SK-N-DZ (cell line): ENCODE data around the gene ARL4D.
A peak's percentile ranks its signal among the peaks of the same experiment; 100 is the strongest.
"Not testable (repeated sequence)": the region's sequence is repeated elsewhere in the genome, so short reads cannot be mapped to it uniquely, and the experiment has no call there.

ENCODE experiments used
- DNase-seq: peaks from one replicate; pipeline ENCODE4 v3.0.0-alpha.2; 2015; ENCODE audit warnings: low spot score

Gene ARL4D

DNA sequence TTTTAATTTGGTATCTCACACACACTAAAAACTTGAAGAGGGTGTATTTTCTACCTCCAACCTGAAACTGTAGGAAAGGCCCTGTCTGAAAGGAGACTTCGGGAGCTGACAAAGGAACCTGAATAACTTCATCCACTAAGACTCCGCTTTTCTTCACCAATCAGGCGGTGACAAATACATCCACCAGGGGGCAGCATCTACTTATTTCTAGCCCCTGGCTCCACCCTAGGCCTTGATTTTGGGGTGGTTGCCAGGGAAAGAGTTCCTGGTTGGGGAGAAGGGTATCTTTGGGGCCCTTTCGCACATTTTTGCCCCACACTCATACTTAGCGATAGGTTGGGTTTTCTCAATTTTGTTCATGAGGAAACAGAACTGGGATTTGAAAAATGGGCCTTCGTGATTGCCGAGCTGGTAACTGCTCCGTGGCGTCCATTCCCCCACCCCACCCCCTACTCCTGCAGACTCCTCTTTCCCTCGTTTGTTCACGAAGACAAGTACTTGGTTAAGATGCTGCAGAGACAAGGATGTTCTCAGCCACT is 4.8 kb upstream of the ARL4D start:
- peak; percentile 88 for DNase-seq

GRCh38 chr17:43394696-43395095 is 4.1 kb upstream of the ARL4D start:
- DNase-seq: not testable (repeated sequence)

DNA sequence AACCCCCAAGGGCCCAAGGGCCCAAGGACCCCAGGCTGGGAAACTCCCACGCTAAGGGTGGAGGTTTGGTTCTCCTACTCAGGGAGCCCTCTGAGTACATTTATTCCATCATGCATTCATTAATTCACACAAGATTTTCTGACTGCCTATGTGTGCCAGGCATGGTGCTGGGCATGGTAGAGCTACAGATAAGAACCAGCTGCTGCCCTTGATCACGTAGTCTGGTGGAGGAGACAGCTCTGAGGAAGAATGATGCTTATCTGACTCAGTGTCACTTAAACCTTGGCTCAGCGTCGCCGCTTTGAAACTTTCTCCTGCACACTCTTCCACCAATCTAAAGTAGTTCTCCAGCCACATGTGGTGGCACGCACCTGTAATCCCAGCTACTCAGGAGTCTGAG is 3.6 kb upstream of the ARL4D start:
- DNase-seq: no peak

GRCh38 chr17:43396491-43397060 is 2.2 kb upstream of the ARL4D start:
- DNase-seq: no peak

DNA sequence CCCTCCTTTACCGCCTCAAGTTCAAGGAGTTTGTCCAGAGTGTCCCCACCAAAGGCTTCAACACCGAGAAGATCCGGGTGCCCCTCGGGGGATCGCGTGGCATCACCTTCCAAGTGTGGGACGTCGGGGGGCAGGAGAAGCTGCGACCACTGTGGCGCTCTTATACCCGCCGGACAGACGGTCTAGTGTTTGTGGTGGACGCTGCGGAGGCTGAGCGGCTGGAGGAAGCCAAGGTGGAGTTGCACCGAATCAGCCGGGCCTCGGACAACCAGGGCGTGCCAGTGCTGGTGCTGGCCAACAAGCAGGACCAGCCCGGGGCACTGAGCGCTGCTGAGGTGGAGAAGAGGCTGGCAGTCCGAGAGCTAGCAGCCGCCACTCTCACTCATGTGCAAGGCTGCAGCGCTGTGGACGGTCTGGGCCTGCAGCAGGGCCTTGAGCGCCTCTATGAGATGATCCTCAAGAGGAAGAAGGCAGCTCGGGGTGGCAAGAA is 1.1 kb downstream of the ARL4D start:
- no peak for DNase-seq

DNA sequence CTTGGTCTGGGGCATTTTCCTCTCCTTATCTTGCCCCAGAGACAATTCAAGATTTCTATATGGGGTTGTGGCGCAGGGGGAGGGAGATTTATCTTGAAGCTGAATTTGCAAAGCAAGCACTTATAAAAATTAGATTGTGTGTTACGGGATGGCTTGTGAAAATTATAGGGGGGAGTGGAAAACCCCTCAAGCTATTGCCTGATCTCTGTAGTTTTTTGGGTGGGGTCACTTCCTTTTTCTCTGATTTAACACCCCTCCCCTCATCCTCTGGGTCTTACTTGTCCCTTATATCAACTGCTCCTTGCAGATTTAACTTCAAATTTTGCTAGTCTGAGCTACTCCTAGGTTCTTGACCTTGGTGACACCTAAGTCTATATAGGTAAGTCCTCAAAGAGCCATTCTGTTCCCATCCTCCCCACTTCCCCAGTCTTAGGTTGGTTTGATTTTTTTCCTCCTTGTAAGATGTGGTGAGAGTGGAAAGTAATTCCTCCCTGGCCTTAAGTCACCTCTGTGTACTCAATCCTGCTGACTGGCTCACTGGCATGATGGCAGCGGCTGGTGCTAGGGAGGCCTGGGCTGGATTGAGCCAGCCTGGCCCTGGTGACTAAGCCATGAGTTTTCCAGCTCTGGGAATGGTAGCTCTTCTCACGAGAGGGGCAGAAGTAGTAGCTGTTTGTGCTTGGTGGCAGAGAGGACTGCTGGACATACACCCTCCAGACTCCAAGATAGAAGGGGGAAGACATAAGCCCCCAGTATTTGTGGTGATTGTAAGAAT is 2.3 kb downstream of the ARL4D start:
- no peak for DNase-seq

GRCh38 chr17:43402078-43402477 is 3.3 kb downstream of the ARL4D start:
- no peak for DNase-seq

DNA sequence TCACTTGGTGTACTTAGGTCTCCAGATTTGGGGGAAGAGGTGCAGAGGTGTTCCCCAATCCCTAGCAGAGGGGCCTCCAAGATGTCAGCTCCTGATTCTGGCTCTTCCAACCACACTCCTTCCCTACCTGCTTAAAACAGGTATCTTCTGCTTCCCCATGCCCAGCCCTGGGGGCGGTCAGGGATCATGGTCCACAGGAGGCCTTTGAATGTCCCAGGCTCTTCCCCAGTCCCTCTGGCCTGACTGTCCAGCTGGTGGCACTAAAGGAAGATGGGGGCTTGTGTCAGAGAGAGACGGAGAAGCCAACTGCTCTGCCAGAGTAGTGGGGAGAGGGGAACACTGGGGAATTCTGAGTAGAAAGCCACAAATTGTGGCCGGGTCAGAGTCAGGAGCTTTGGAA is 3.8 kb downstream of the ARL4D start:
- no peak for DNase-seq

- DNase-seq: peak; percentile 95
Observed at GRCh38 chr17:43403846-43404245, 5.1 kb downstream of the ARL4D start.

DNA sequence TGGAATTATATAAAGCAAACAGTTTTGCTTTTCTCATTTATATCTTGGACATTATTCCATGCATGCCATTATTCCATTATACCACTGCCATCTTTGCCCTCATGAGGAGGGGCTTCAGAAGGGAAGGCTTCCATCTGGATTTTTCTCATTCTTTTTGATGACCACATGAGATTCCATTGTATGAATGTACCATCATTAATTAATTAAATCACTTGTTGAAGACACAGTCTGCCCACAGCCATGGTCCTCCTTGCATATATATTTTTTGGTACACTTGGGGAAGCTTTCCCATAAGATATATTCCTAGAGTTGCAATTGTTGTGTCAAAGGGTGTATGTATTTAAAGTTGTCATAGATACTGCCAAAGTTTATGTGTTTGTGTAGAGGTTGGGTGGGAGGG is 7.1 kb downstream of the ARL4D start:
- DNase-seq: no peak

- peak; percentile 51 for DNase-seq
Observed at GRCh38 chr17:43406676-43407645, 8.2 kb downstream of the ARL4D start.

- DNase-seq: no peak
Observed at GRCh38 chr17:43409131-43409530, 10.3 kb downstream of the ARL4D start.

GRCh38 chr17:43410557-43411368 is 12.0 kb downstream of the ARL4D start:
- no peak for DNase-seq

DNA sequence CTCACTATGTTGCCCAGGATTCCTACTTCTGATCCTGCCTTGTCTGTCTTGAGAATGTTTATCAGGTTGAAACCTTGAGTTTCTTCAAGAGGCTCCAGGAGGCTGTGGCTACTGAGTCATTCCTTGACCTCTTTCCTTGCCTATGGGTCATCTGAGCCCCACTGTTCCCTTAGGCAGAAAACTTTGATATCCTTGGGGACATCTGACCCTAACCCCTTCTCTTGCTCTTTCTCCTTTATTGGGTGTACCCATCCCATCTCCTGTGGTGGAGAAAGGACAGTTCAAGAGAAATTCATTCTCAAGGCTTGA is 12.5 kb downstream of the ARL4D start:
- DNase-seq: no peak

DNA sequence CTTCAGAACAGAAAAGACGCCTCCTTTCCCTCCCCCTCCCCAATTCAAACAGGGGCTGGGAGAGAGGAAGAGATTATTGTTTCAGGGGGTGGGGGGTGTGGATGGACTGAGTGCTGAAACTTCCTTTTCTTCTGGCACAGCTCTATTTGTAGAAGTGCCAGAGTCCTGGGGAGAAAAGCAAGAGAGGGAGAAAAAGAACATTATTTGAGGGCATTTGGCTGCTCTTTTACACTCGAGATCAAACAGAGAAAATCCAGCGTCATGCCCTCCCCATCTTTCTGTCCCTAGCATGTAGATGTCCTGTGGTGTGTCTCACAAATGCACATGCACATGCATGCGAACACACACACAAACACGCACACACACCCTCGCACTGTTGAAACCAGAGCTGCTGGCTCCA is 13.0 kb downstream of the ARL4D start:
- no peak for DNase-seq

DNA sequence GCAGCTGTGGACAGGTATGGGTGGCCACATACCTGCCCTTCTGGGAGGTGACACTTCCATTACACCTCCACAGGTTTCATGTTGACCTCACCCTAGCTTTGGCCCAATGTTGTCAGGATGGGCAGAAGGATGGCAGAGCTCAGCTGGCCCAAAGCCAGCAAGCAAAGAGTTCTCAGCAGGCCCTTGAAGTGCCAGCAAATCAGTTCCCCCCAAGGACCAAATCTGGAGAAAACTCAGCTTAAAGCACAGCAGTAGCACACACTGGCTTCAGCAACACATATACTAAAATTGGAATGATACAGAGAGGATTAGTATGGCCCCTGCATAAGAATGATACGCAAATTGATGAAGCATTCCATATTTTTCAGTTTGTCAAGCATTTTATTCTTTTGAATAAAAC is 13.4 kb downstream of the ARL4D start:
- DNase-seq: no peak

DNA sequence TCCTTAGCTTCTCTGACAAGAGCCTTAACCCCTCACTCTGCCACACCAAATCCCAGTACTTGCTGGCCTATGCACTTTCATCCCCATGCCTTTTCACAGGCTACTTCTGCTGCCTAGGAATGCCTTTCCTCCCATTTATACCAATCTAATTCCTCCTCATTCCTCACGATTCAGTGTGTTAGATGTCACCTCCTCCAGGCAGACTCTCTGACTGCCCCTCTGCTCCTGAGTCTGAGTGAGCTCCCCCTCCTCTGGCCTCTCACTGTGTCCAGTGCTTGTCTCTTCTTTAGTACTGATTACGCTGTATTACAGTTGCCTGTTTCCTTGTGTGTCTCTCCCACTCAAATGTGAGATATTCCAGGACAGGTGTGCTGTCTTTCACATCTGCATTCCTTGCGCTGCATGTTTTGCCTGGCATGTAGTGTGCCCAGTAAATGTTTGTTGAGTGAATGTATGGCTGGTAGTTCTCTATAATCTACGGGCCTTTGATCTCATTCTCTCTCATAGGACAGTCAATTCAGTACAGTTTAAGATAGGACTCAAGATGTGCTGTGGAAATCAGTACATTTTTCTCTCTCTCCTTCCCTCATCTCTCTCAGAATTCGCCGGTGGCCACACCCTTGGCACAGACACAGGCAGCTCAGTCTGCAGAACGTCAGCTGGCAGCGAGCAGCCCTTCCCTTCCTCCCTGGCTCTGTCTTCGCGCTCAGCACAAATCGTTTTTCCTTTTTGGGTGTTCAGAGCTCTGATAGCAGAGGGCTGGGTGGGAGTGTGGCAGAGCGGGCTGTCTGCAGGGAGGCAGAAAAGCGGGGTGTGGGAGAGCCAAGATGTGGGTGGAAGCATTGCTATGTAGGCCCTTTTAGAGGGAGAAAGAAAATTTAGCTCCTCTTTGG is 18.5 kb downstream of the ARL4D start:
- no peak for DNase-seq

- peak; percentile 78 for DNase-seq
Observed at GRCh38 chr17:43418441-43419374, 19.9 kb downstream of the ARL4D start.

DNA sequence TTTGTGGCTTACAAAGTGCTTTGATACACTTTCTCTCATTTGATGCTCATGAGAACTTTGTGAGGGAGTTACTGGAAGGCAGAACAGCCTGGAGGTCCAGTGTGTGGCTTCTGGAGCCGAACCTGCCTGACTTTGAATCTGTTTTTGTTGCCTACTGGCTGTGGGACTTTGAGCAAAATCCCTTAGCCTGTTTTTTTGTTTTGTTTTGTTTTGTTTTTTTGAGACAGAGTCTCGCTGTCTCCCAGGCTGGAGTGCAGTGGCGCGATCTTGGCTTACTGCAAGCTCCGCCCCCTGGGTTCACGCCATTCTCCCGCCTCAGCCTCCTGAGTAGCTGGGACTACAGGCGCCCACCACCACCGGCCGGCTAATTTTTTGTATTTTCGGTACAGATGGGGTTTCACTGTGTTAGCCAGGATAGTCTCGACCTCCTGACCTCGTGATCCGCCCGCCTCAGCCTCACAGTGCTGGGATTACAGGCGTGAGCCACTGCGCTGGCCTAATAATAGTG is 20.6 kb downstream of the ARL4D start:
- not testable (repeated sequence) for DNase-seq
